ENCODE results near the gene PDE4D. TPM values are rescaled to one million over a fixed set of nuclear protein-coding genes. Genes with fewer than 3 reads are reported as not detected.

Gene PDE4D
- total RNA-seq, 1 donor from 2014 or later = 7.6 TPM

DNA sequence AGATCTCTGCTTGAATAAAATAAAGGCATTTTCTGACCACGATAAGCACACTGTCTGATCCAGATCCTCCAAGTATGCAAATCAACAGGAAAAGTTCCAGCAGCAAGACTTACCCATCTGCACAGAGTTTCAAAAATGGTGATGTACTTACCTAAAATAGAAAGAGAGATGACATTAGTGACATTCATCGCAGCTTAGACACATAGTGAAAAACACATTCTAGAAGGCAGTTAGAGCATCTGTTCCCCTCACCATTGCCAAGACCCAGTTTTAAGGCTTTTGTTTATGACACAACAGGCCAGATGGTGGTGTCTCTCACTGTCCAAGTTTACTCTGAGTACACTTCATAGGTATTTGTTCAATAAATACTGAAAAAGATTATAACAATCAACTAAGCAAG lies 207.7 kb downstream of the PDE4D start:
- no peak for DNase-seq (ENCODE audit: low spot score, unreplicated experiment)
- Mint-ChIP-seq H3K9me3 (ENCODE audit: low read depth) (peaks cover 7% of the 10 kb centered on the region), H3K4me3 (ENCODE audit: low read depth) (no peak overlapping the region), H3K4me1 (ENCODE audit: low read depth) (peaks cover 3% of the 10 kb centered on the region), H3K27me3 (no peaks in the 10 kb centered on the region), H3K36me3 (ENCODE audit: insufficient read depth) (no peaks in the 10 kb centered on the region), H3K27ac (no peak overlapping the region)
- TF ChIP-seq, protein P1, sequence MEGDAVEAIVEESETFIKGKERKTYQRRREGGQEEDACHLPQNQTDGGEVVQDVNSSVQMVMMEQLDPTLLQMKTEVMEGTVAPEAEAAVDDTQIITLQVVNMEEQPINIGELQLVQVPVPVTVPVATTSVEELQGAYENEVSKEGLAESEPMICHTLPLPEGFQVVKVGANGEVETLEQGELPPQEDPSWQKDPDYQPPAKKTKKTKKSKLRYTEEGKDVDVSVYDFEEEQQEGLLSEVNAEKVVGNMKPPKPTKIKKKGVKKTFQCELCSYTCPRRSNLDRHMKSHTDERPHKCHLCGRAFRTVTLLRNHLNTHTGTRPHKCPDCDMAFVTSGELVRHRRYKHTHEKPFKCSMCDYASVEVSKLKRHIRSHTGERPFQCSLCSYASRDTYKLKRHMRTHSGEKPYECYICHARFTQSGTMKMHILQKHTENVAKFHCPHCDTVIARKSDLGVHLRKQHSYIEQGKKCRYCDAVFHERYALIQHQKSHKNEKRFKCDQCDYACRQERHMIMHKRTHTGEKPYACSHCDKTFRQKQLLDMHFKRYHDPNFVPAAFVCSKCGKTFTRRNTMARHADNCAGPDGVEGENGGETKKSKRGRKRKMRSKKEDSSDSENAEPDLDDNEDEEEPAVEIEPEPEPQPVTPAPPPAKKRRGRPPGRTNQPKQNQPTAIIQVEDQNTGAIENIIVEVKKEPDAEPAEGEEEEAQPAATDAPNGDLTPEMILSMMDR (IDR thresholded peaks at IDR 0.05; ENCODE audit: unreplicated experiment) = no peak

- no peak for DNase-seq (ENCODE audit: low spot score, unreplicated experiment)
- H3K4me1 Mint-ChIP-seq (ENCODE audit: low read depth) = peaks cover 3% of the 10 kb centered on the region
- no peaks in the 10 kb centered on the region for H3K36me3 Mint-ChIP-seq (ENCODE audit: insufficient read depth)
- H3K9me3 Mint-ChIP-seq (ENCODE audit: low read depth) = peaks cover 5% of the 10 kb centered on the region
- H3K27me3 Mint-ChIP-seq = no peaks in the 10 kb centered on the region
- H3K27ac Mint-ChIP-seq = no peak overlapping the region
- no peak overlapping the region for H3K4me3 Mint-ChIP-seq (ENCODE audit: low read depth)
- TF ChIP-seq, protein P1 (IDR thresholded peaks at IDR 0.05; ENCODE audit: unreplicated experiment) = no peak
Measured at GRCh38 chr5:59685191-59685530, 208.4 kb downstream of the PDE4D start.

DNA sequence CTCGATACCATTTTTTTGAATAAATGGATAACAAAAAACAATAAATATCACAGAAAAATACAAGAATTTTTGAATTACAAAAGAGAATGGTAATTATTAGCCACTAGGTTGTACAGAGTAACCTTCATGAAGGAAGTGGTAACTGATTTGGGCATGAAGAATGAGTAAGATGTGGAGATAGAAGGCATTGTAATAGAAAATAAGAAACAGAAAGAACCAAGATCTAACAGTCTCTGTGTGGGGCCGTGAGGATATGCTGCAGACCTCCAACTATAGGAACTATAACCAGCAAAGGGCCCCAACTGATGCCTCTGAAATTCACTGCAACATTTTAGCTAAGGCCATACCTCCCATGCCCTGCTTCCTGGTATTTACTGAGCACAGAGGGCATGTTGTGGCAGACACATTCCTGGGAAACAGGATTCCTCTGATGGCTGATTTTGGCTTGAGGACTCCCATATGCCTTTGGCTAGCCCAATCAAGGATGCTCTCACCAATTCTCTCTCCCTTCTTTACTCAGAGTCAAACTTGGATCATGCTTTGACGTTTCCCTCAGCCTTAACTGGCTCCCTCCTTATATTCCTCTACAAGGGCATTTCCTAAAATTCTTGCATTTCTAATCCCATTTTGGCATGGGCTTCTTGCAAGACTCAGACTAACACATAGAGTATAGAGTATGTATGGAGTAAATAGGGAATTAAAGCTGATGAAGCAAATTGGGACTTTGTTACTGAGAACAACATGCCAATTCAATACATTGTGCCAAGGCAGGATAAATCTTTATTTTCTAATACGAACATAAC lies 208.9 kb downstream of the PDE4D start:
- Mint-ChIP-seq H3K27me3 (no peaks in the 10 kb centered on the region), H3K36me3 (ENCODE audit: insufficient read depth) (no peaks in the 10 kb centered on the region), H3K4me3 (ENCODE audit: low read depth) (no peak overlapping the region), H3K4me1 (ENCODE audit: low read depth) (peaks cover 3% of the 10 kb centered on the region), H3K27ac (no peak overlapping the region), H3K9me3 (ENCODE audit: low read depth) (peaks cover 5% of the 10 kb centered on the region)
- no peak for DNase-seq (ENCODE audit: low spot score, unreplicated experiment)
- TF ChIP-seq, protein P1 (IDR thresholded peaks at IDR 0.05; ENCODE audit: unreplicated experiment) = no peak

DNA sequence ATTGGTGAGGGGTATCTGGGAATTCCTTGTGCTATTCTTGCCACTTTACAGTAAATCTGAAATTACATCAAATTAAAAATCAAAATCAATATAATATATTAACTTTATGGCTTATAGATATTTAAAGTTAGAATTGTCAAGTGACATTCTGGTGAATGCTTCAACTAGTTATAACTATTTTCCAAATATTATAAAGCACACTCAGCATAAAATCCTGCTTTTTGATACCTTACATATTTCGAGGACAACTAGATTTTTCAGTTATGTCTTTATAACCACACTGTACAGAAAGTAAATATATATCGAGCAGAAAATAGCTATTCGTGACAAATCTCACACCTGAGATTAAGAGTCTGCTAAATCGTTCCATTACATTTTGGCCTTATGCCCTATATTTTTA lies 210.2 kb downstream of the PDE4D start:
- DNase-seq (ENCODE audit: low spot score, unreplicated experiment) = no peak
- Mint-ChIP-seq H3K27ac (no peak overlapping the region), H3K36me3 (ENCODE audit: insufficient read depth) (no peaks in the 10 kb centered on the region), H3K9me3 (ENCODE audit: low read depth) (peaks cover 1% of the 10 kb centered on the region), H3K27me3 (no peaks in the 10 kb centered on the region), H3K4me1 (ENCODE audit: low read depth) (peaks cover 3% of the 10 kb centered on the region), H3K4me3 (ENCODE audit: low read depth) (no peak overlapping the region)
- TF ChIP-seq, protein P1 (IDR thresholded peaks at IDR 0.05; ENCODE audit: unreplicated experiment) = no peak

GRCh38 chr5:59682542-59682941 lies 211.0 kb downstream of the PDE4D start:
- Mint-ChIP-seq H3K27me3 (no peaks in the 10 kb centered on the region), H3K36me3 (ENCODE audit: insufficient read depth) (no peaks in the 10 kb centered on the region), H3K27ac (no peak overlapping the region), H3K4me1 (ENCODE audit: low read depth) (peaks cover 3% of the 10 kb centered on the region), H3K4me3 (ENCODE audit: low read depth) (no peak overlapping the region), H3K9me3 (ENCODE audit: low read depth) (no peaks in the 10 kb centered on the region)
- DNase-seq (ENCODE audit: low spot score, unreplicated experiment) = no peak
- TF ChIP-seq, protein P1 (IDR thresholded peaks at IDR 0.05; ENCODE audit: unreplicated experiment) = no peak

Data from progenitor cell of endocrine pancreas (in vitro differentiated cells).